ENCODE data around the gene EBF3.

Gene EBF3

DNA sequence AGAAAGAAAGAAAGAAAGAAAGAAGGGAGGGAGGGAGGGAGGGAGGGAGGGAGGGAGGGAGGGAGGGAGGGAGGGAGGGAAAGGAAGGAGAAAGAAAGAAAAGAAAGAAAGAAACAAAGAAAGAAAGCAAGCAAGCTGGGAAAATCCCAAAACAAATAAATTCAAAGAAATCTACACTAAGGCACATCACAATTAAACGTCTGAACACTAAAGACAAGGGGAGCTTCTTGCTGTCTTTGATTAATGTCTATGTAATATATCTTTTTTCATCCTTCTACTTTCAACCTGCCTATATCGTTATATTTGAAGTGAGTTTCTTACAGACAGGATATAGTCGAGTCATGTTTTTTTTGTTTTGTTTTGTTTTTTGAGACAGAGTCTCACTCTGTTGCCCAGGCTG, 28.3 kb upstream of the EBF3 start:
- no peaks in the 10 kb centered on the region for H3K79me2 ChIP-seq (ENCODE audit: low read length)
- no peaks in the 10 kb centered on the region for H4K20me1 ChIP-seq (ENCODE audit: insufficient read depth, low read length)
- H3K27me3 ChIP-seq (ENCODE audit: low read depth, low read length), result no peaks in the 10 kb centered on the region
- H3K9me3 ChIP-seq (ENCODE audit: insufficient read depth, low read length), result no peaks in the 10 kb centered on the region
- H2AFZ ChIP-seq (ENCODE audit: low read depth, low read length), result no peak overlapping the region
- H3K4me1 ChIP-seq (ENCODE audit: low read length), result no peaks in the 10 kb centered on the region
- TF ChIP-seq, protein P1, sequence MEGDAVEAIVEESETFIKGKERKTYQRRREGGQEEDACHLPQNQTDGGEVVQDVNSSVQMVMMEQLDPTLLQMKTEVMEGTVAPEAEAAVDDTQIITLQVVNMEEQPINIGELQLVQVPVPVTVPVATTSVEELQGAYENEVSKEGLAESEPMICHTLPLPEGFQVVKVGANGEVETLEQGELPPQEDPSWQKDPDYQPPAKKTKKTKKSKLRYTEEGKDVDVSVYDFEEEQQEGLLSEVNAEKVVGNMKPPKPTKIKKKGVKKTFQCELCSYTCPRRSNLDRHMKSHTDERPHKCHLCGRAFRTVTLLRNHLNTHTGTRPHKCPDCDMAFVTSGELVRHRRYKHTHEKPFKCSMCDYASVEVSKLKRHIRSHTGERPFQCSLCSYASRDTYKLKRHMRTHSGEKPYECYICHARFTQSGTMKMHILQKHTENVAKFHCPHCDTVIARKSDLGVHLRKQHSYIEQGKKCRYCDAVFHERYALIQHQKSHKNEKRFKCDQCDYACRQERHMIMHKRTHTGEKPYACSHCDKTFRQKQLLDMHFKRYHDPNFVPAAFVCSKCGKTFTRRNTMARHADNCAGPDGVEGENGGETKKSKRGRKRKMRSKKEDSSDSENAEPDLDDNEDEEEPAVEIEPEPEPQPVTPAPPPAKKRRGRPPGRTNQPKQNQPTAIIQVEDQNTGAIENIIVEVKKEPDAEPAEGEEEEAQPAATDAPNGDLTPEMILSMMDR (IDR thresholded peaks at IDR 0.05; ENCODE audit: low read depth, low read length), result no peak
- TF ChIP-seq EZH2phosphoT487 (IDR thresholded peaks at IDR 0.05; ENCODE audit: low read depth), result no peak
- no peak overlapping the region for H3K4me2 ChIP-seq (ENCODE audit: low read length)
- H3K36me3 ChIP-seq (replicated peaks; ENCODE audit: low read depth, low read length), result no peaks in the 10 kb centered on the region
- no peak overlapping the region for H3K9ac ChIP-seq (ENCODE audit: low read length)
- H3K27ac ChIP-seq (ENCODE audit: low read length), result no peak overlapping the region
- H3K4me3 ChIP-seq (ENCODE audit: low read length), result no peak overlapping the region

GRCh38 chr10:129982825-129983224, 18.8 kb upstream of the EBF3 start:
- H3K4me3 ChIP-seq (ENCODE audit: low read length), result no peak overlapping the region
- no peak overlapping the region for H3K27ac ChIP-seq (ENCODE audit: low read length)
- no peak overlapping the region for H3K4me2 ChIP-seq (ENCODE audit: low read length)
- no peaks in the 10 kb centered on the region for H3K79me2 ChIP-seq (ENCODE audit: low read length)
- no peaks in the 10 kb centered on the region for H3K27me3 ChIP-seq (ENCODE audit: low read depth, low read length)
- no peaks in the 10 kb centered on the region for H4K20me1 ChIP-seq (ENCODE audit: insufficient read depth, low read length)
- no peaks in the 10 kb centered on the region for H3K9me3 ChIP-seq (ENCODE audit: insufficient read depth, low read length)
- no peaks in the 10 kb centered on the region for H3K4me1 ChIP-seq (ENCODE audit: low read length)
- H3K36me3 ChIP-seq (replicated peaks; ENCODE audit: low read depth, low read length), result no peaks in the 10 kb centered on the region
- no peak overlapping the region for H2AFZ ChIP-seq (ENCODE audit: low read depth, low read length)
- TF ChIP-seq, protein P1 (IDR thresholded peaks at IDR 0.05; ENCODE audit: low read depth, low read length), result no peak
- TF ChIP-seq EZH2phosphoT487 (IDR thresholded peaks at IDR 0.05; ENCODE audit: low read depth), result no peak
- H3K9ac ChIP-seq (ENCODE audit: low read length), result no peak overlapping the region

- TF ChIP-seq, protein P1 (IDR thresholded peaks at IDR 0.05; ENCODE audit: low read depth, low read length), result no peak
- no peak for TF ChIP-seq EZH2phosphoT487 (IDR thresholded peaks at IDR 0.05; ENCODE audit: low read depth)
- Histone ChIP-seq H2AFZ (ENCODE audit: low read depth, low read length) (no peak overlapping the region), H3K36me3 (replicated peaks; ENCODE audit: low read depth, low read length) (no peaks in the 10 kb centered on the region), H3K9me3 (ENCODE audit: insufficient read depth, low read length) (no peaks in the 10 kb centered on the region), H3K4me2 (ENCODE audit: low read length) (no peak overlapping the region), H3K4me1 (ENCODE audit: low read length) (no peaks in the 10 kb centered on the region), H3K79me2 (ENCODE audit: low read length) (no peaks in the 10 kb centered on the region), H4K20me1 (ENCODE audit: insufficient read depth, low read length) (no peaks in the 10 kb centered on the region), H3K27ac (ENCODE audit: low read length) (no peak overlapping the region), H3K9ac (ENCODE audit: low read length) (no peak overlapping the region), H3K4me3 (ENCODE audit: low read length) (no peak overlapping the region), H3K27me3 (ENCODE audit: low read depth, low read length) (no peaks in the 10 kb centered on the region)
Observed at GRCh38 chr10:129978980-129979379, 14.9 kb upstream of the EBF3 start.

- Histone ChIP-seq H3K4me1 (ENCODE audit: low read length) (no peaks in the 10 kb centered on the region), H3K9ac (ENCODE audit: low read length) (no peak overlapping the region), H3K4me3 (ENCODE audit: low read length) (no peak overlapping the region), H3K9me3 (ENCODE audit: insufficient read depth, low read length) (no peaks in the 10 kb centered on the region), H3K79me2 (ENCODE audit: low read length) (no peaks in the 10 kb centered on the region), H3K36me3 (replicated peaks; ENCODE audit: low read depth, low read length) (no peaks in the 10 kb centered on the region), H4K20me1 (ENCODE audit: insufficient read depth, low read length) (no peaks in the 10 kb centered on the region), H2AFZ (ENCODE audit: low read depth, low read length) (no peak overlapping the region), H3K4me2 (ENCODE audit: low read length) (no peak overlapping the region), H3K27me3 (ENCODE audit: low read depth, low read length) (no peaks in the 10 kb centered on the region), H3K27ac (ENCODE audit: low read length) (no peak overlapping the region)
- TF ChIP-seq EZH2phosphoT487 (IDR thresholded peaks at IDR 0.05; ENCODE audit: low read depth), result no peak
- TF ChIP-seq, protein P1 (IDR thresholded peaks at IDR 0.05; ENCODE audit: low read depth, low read length), result no peak
Observed at GRCh38 chr10:129978322-129978721, 14.2 kb upstream of the EBF3 start.
